ENCODE data around the gene MET. TPM values are rescaled to one million over a fixed set of nuclear protein-coding genes. Genes with fewer than 3 reads are reported as not detected.

Gene MET
- total and polyA plus RNA-seq, 2 of the 13 experiments (the other 11 are each of a cell fraction or from before 2014, with no cell fraction given): 21.8 to 31.5 TPM

- ATAC-seq (no peak), FAIRE-seq (no peak), DNase-seq (ENCODE audit: low spot score) (no peak)
- Histone ChIP-seq H3K4me3 (replicated peaks in 1 of 3; ENCODE audit: insufficient read depth in 1 of 3, low read depth in 2 of 3, low read length in 3 of 3) (no peak overlapping the region), H3K27ac (ENCODE audit: extremely low read length, insufficient read depth, low read length) (no peak overlapping the region), H4K20me1 (ENCODE audit: insufficient read depth, low read length) (no peaks in the 10 kb centered on the region), H3K4me2 (ENCODE audit: low read depth, low read length) (no peak overlapping the region), H2AFZ (ENCODE audit: low read length) (no peak overlapping the region), H3K36me3 (replicated peaks in 1 of 2; ENCODE audit: control insufficient read depth in 1 of 2, insufficient read depth in 2 of 2, low read length in 2 of 2) (peaks cover 10 to 32% of the 10 kb centered on the region in 2 experiments), H3K79me2 (ENCODE audit: insufficient read depth, low read length) (no peaks in the 10 kb centered on the region), H3K27me3 (ENCODE audit: control insufficient read depth in 1 of 2, insufficient read depth in 2 of 2, low read length in 2 of 2) (no peaks in the 10 kb centered on the region), H3K4me1 (ENCODE audit: insufficient read depth, low read length) (peaks cover 3% of the 10 kb centered on the region; the same call in 1 of the 2 replicates), H3K9ac (ENCODE audit: insufficient read depth, low read depth, low read length) (no peak overlapping the region), H3K9me3 (ENCODE audit: low read length) (no peaks in the 10 kb centered on the region)
- ChIA-PET POLR2A (no interaction called here), CTCF (ENCODE audit: low intra/inter-chr PET ratio, low total read pairs) (no interaction called here)
- TF ChIP-seq SKI (IDR thresholded peaks at IDR 0.05; ENCODE audit: partially characterized antibody): no peak
- intact Hi-C loops (cut with micrococcal nuclease; ENCODE audit: unreplicated experiment) (no loop called here), in situ Hi-C loops (cut with HindIII; ENCODE audit: extremely low pct_ligation_motif_present, low pct_unique_long_range_greater_than_20kb) (no loop called here)
- WGBS (ENCODE audit: low lambda C conversion rate): 58% methylated on average over 5 of the region's 5 CpGs
- no TSS peak for BruUV-seq (replicated peaks)
These were observed 24.7 kb downstream of the MET start for GRCh38 chr7:116696707-116697106.

DNA sequence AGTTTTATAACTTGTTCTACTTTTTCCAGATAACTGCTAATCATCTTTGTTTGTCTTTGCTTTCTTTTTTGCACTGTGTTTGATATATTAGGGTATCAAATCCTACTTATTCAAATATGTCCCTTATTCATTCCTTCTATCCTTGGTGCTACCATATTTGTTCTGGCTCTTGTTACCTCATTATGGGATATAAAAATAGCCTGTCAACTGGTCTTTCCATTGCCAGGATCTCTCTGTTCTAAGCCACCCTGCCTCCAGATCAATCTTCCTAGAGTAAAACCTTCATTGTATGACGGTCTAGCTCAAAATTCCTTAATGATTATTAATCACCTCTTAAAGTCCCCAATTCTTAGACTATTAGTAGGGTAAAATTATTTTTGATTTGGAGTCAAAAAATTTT, 25.2 kb downstream of the MET start:
- no peak overlapping the region for H3K9ac ChIP-seq (ENCODE audit: insufficient read depth, low read depth, low read length)
- H3K4me1 ChIP-seq (ENCODE audit: insufficient read depth, low read length): peaks cover 4% of the 10 kb centered on the region
- DNase-seq (ENCODE audit: low spot score) (no peak), FAIRE-seq (no peak), ATAC-seq (no peak)
- ChIA-PET POLR2A (no interaction called here), CTCF (ENCODE audit: low intra/inter-chr PET ratio, low total read pairs) (no interaction called here)
- BruUV-seq (replicated peaks): no TSS peak
- H3K4me3 ChIP-seq (replicated peaks in 1 of 3; ENCODE audit: insufficient read depth in 1 of 3, low read depth in 2 of 3, low read length in 3 of 3): no peak overlapping the region
- H3K79me2 ChIP-seq (ENCODE audit: insufficient read depth, low read length): no peaks in the 10 kb centered on the region
- H3K27me3 ChIP-seq (ENCODE audit: control insufficient read depth in 1 of 2, insufficient read depth in 2 of 2, low read length in 2 of 2): no peaks in the 10 kb centered on the region
- WGBS (ENCODE audit: low lambda C conversion rate): 94% methylated on average over 1 of the region's 1 CpG
- H4K20me1 ChIP-seq (ENCODE audit: insufficient read depth, low read length): no peaks in the 10 kb centered on the region
- H3K27ac ChIP-seq (ENCODE audit: extremely low read length, insufficient read depth, low read length): no peak overlapping the region
- no peak overlapping the region for H2AFZ ChIP-seq (ENCODE audit: low read length)
- intact Hi-C loops (cut with micrococcal nuclease; ENCODE audit: unreplicated experiment) (no loop called here), in situ Hi-C loops (cut with HindIII; ENCODE audit: extremely low pct_ligation_motif_present, low pct_unique_long_range_greater_than_20kb) (no loop called here)
- H3K9me3 ChIP-seq (ENCODE audit: low read length): no peaks in the 10 kb centered on the region
- H3K36me3 ChIP-seq (replicated peaks in 1 of 2; ENCODE audit: control insufficient read depth in 1 of 2, insufficient read depth in 2 of 2, low read length in 2 of 2): peaks cover 10 to 32% of the 10 kb centered on the region in 2 experiments
- no peak overlapping the region for H3K4me2 ChIP-seq (ENCODE audit: low read depth, low read length)
- TF ChIP-seq ZNF256 (CRISPR knock-in tag; conservative IDR thresholded peaks at IDR 0.05) (no peak), TRIM24 (CRISPR knock-in tag; IDR thresholded peaks at IDR 0.05) (no peak), ZFX (CRISPR knock-in tag; IDR thresholded peaks at IDR 0.05; ENCODE audit: low read depth) (no peak), ATF5 (CRISPR knock-in tag; IDR thresholded peaks at IDR 0.05; ENCODE audit: low read depth) (no peak), CCDC6 (CRISPR knock-in tag; IDR thresholded peaks at IDR 0.05) (no peak), HMGA1 (CRISPR knock-in tag; conservative IDR thresholded peaks at IDR 0.05) (no peak), ZFP1 (CRISPR knock-in tag; IDR thresholded peaks at IDR 0.05) (no peak), ZNF724P (CRISPR knock-in tag; IDR thresholded peaks at IDR 0.05; ENCODE audit: borderline replicate concordance) (no peak), KLF11 (CRISPR knock-in tag; IDR thresholded peaks at IDR 0.05) (no peak), RFX5 (IDR thresholded peaks at IDR 0.05; ENCODE audit: low read depth, low read length) (no peak), CREB1 (IDR thresholded peaks at IDR 0.05) (no peak), CREB1 (CRISPR knock-in tag; IDR thresholded peaks at IDR 0.05) (no peak), ZNF136 (CRISPR knock-in tag; IDR thresholded peaks at IDR 0.05; ENCODE audit: low read depth) (no peak), ZNF253 (CRISPR knock-in tag; IDR thresholded peaks at IDR 0.05; ENCODE audit: borderline replicate concordance) (no peak)
- TF ChIP-seq, protein P1, sequence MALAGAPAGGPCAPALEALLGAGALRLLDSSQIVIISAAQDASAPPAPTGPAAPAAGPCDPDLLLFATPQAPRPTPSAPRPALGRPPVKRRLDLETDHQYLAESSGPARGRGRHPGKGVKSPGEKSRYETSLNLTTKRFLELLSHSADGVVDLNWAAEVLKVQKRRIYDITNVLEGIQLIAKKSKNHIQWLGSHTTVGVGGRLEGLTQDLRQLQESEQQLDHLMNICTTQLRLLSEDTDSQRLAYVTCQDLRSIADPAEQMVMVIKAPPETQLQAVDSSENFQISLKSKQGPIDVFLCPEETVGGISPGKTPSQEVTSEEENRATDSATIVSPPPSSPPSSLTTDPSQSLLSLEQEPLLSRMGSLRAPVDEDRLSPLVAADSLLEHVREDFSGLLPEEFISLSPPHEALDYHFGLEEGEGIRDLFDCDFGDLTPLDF (CRISPR knock-in tag; IDR thresholded peaks at IDR 0.05): no peak

Data from HepG2 (cell line).